ENCODE data around the gene PAPSS1. TPM values are rescaled to one million over a fixed set of nuclear protein-coding genes. Genes with fewer than 3 reads are reported as not detected.

PAPSS1 gene
- total RNA-seq (2022; extraction: Qiagen RNA extraction; ENCODE audit: low read depth): 25.4 to 34.2 TPM (median 28.3 TPM) in 5 replicates

DNA sequence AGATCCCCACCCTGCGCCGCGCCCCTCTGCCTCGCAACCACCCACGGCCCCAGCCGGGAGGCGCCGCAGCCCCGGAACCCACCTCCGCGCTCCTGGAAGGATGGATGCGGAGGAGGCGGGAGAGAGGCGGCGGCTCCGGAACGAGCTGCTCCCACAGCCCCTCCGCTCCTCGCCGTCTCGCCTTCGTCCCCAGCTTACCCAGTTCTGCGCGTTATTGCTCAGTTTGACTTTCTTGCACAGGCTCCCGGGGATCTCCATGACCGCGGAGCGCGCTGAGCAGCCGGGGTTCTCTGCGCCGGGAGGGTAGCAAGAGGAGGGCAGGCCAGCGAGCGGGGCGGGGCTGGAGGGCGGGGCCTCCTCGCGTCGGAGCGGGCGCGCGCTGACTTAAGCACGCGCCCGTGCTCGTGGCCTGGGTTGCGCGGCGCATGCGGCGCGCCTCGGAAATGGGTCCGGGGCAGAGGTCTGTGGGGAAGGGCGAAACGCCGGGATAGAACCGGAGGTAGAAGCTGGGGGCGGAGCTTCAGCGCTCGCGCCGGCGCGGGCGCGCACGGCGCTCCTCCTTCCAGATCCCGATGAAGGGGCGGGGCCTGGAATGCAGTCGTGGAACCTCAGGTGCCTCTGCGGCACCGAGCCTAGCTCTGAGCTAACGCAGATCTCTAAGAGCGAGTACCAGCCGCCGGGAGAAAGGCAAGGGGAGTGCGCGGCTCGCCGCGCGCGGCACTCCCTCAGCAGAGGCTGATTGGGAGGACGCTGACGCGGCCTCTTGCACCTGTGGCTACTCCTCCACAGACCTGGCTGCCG is at the start of gene PAPSS1:
PAPSS1 (minus strand) TSS at position 313 of the 801 bp plus-strand sequence; CDS start at position 258, 55 bp downstream.

Other genes with a start within 250 kb of the PAPSS1 start
- gene SGMS2, start 104.7 kb upstream of the PAPSS1 start, total RNA-seq (2022; extraction: Qiagen RNA extraction; ENCODE audit: low read depth): 10.4 to 22.8 TPM (median 21.6 TPM) in 5 replicates
- gene CYP2U1, start 211.3 kb upstream of the PAPSS1 start, total RNA-seq (2022; extraction: Qiagen RNA extraction; ENCODE audit: low read depth): 0.88 to 1.8 TPM (median 1.6 TPM) in 5 replicates

All from A549 treated with RU486 at 1 μM for 4 hours (cell line).